ENCODE measurements around the gene CHST7.
"Not testable (repeated sequence)": the region's sequence is repeated elsewhere in the genome, so short reads cannot be mapped to it uniquely, and the experiment has no call there.

GRCh38 chrX:46528640-46529039 is 44.9 kb upstream of the CHST7 start:
- not testable (repeated sequence) for TF ChIP-seq YY1 (IDR thresholded peaks at IDR 0.05; ENCODE audit: insufficient read depth, insufficient read length); SUZ12 (IDR thresholded peaks at IDR 0.05; ENCODE audit: extremely low read depth, insufficient read depth, insufficient read length); ZNF274 (IDR thresholded peaks at IDR 0.05; ENCODE audit: low read depth, low read length)

Data from NT2/D1 (cell line).